NB4 (cell line): ENCODE measurements around the gene NCR2.
A peak's percentile ranks its signal among the peaks of the same experiment; 100 is the strongest.

Experiments
- DNase-seq: peaks from one replicate; pipeline ENCODE4 v3.0.0; 2010; ENCODE audit warnings: low read depth
- H3K4me3 ChIP-seq: one replicate; pipeline ENCODE4 v1.5.1; 2011; ENCODE audit warnings: mild to moderate bottlenecking, low read depth, low read length, moderate library complexity
- MYC ChIP-seq: IDR thresholded peaks from 2 replicates; pipeline ENCODE4 v1.6.1; 2011; ENCODE audit warnings: low read depth, low read length
- POLR2A ChIP-seq: IDR thresholded peaks from 2 replicates; pipeline ENCODE4 v1.6.1; 2011; ENCODE audit warnings: mild to moderate bottlenecking; ENCODE audit not compliant: insufficient read length; ENCODE audit errors: extremely low read depth
- TF ChIP-seq, protein P1 (sequence below): IDR thresholded peaks from one replicate; pipeline ENCODE4 v1.5.1; 2012; ENCODE audit warnings: low read depth, low read length
- TF ChIP-seq, protein P2 (sequence below): IDR thresholded peaks from 2 replicates; pipeline ENCODE4 v1.6.1; 2011; ENCODE audit warnings: low read depth, low read length

Gene NCR2

DNA sequence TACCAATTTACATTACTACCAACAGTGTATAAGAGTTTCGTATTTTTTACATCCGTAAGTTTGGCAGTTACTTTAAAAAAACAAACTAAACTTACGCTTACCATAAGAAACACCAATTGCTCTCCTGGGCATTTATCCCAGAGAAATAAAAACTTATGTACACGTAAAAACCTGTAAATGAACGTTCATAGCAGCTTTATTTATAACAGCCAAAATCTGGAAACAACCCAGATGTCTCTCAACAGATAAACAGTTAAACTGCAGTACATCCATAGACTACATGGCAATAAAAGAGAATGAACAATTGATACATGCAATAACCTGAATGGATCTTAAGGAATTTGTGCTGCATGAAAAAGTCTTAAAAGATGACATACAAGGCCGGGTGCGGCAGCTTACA, 30.7 kb downstream of the NCR2 start:
- no peak for TF ChIP-seq POLR2A
- TF ChIP-seq, protein P1, sequence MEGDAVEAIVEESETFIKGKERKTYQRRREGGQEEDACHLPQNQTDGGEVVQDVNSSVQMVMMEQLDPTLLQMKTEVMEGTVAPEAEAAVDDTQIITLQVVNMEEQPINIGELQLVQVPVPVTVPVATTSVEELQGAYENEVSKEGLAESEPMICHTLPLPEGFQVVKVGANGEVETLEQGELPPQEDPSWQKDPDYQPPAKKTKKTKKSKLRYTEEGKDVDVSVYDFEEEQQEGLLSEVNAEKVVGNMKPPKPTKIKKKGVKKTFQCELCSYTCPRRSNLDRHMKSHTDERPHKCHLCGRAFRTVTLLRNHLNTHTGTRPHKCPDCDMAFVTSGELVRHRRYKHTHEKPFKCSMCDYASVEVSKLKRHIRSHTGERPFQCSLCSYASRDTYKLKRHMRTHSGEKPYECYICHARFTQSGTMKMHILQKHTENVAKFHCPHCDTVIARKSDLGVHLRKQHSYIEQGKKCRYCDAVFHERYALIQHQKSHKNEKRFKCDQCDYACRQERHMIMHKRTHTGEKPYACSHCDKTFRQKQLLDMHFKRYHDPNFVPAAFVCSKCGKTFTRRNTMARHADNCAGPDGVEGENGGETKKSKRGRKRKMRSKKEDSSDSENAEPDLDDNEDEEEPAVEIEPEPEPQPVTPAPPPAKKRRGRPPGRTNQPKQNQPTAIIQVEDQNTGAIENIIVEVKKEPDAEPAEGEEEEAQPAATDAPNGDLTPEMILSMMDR, result no peak
- no peak for TF ChIP-seq MYC
- TF ChIP-seq, protein P2, sequence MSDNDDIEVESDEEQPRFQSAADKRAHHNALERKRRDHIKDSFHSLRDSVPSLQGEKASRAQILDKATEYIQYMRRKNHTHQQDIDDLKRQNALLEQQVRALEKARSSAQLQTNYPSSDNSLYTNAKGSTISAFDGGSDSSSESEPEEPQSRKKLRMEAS, result no peak
- DNase-seq, result no peak
- H3K4me3 ChIP-seq, result no peak overlapping the region

DNA sequence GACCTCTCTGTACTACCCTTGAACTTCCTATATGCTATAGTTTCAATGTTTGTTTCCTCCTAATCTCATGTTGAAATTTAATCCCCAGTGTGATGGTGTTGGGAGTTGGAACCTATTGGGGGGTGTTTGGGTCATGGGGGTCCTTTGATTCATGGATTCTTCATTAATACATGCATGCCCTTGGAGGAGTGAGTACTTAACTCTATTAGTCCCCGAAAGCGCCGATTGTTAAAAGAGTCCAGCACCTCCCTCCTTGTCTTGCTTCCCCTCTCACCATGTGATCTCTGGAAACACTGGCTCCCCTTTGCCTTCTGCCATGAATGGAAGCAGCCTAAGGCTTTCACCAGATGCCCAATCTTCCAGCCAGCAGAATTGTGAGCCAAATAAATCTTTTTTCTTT, 31.7 kb downstream of the NCR2 start:
- DNase-seq, result no peak
- no peak for TF ChIP-seq POLR2A
- TF ChIP-seq, protein P2, result no peak
- TF ChIP-seq MYC, result no peak
- TF ChIP-seq, protein P1, result no peak
- no peak overlapping the region for H3K4me3 ChIP-seq

DNA sequence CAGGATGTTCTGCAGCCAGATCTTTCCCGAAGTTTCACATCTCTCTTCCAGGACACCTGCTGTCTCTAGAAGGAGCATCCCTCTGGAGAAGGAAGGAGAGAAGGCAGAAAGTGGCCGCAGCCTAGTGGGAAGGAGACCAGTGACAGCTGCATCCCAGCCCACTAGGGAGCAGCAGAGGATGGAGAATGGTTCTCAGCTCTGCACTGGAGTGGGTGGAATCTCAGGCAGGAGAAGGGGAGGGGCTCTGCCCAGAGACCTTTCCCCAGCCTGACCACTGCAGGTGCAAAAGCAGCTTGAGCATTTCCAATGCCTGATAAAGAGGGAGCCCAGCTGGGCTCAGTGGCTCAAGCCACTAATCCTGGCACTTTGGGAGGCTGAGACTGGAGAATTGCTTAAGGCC, 32.3 kb downstream of the NCR2 start:
- peak; percentile 63 for DNase-seq
- H3K4me3 ChIP-seq, result no peak overlapping the region
- TF ChIP-seq, protein P2, result no peak
- TF ChIP-seq, protein P1, result peak; percentile 76

DNA sequence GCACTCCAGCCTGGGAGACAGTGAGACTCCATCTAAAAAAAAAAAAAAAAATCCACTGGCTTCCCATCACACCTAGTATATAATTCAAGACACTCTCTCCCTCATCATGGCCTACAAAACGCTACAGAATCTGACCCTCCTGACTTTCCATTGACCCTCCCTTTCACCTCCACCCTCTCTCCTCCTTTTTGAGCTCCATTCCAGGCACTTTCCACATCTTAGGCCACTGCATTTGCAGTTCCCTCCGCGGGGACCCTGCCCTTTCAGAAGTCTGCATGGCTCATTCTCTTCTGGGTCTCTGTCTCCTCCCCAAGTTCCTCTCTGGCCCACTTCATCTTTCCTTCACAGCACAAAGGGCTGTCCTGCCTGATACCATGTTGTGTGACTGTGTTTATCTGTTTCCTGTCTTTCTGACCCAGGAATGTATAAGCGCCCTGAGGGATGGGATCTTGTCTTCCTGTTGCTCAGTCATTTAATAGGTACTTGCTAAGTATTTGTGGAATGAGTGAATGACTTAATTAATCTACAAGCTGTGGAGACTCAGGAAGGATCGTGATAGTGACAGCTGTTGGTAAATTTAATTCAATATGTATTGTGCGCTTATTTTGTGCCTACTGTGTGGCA, 35.2 kb downstream of the NCR2 start:
- H3K4me3 ChIP-seq, result no peak overlapping the region
- no peak for DNase-seq
- TF ChIP-seq POLR2A (no peak), MYC (no peak)
- TF ChIP-seq, protein P1, result no peak
- TF ChIP-seq, protein P2, result no peak

DNA sequence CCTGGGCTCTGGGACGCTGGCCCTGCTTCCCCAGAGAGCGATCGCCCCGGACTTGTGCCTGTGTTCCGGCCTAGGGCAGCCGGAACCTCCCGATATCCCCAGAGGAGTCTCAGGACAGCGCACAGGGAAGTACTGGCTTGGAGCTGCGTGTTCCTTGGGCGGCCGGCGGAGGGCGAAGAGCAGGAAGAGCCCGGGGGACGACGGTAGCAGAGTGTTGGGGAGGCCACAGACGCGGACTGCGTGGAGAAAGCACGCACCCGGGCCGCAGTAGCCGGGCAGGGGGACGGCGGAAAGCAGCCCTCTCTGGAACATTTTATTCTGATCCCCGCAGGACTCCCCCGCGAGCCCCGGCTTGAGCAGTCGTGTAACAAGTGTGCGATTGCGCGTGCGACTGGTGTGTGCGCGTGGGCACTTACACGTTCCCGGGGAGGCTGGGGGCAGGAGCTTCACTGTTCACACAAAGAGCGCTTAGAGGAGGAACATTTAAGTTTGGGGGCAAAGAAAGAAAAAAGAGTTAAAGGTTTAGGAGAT, 36.1 kb downstream of the NCR2 start:
- no peak overlapping the region for H3K4me3 ChIP-seq
- TF ChIP-seq, protein P2, result no peak
- no peak for TF ChIP-seq POLR2A
- no peak for TF ChIP-seq MYC
- TF ChIP-seq, protein P1, result no peak
- peak; percentile 22 for DNase-seq
